ENCODE data around the gene NMNAT1.
"Not testable (repeated sequence)": the region's sequence is repeated elsewhere in the genome, so short reads cannot be mapped to it uniquely, and the experiment has no call there.

NMNAT1 gene

DNA sequence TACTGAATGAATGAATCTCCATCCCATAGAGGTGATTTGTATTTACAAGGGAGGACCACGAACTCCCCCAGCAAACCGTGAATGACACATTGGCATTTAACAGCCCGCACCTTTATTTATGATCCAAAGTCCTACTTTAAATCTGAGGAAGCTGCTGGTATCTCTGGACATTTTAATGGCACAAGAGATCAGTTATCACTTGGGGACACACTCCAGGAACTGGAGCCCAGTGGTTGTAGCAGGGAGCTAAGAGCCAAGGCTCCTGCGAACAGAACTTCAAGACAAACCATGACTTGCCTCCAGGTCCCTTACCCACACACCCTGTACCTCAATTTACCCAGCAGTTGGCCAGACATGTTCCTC, 34.4 kb upstream of the NMNAT1 start:
- no peaks in the 10 kb centered on the region for H3K9me3 ChIP-seq (ENCODE audit: low read length)
- H3K4me3 ChIP-seq (ENCODE audit: low read depth in 1 of 2, low read length in 2 of 2), result peak overlapping the region in 1 of 2 donors; percentile 65
- H3K9ac ChIP-seq (ENCODE audit: low read length), result peak overlapping the region; percentile 84
- no peaks in the 10 kb centered on the region for H3K36me3 ChIP-seq (ENCODE audit: insufficient read depth, low read length)
- H3K27ac ChIP-seq (ENCODE audit: low read depth, low read length), result no peak overlapping the region
- H3K27me3 ChIP-seq (ENCODE audit: control insufficient read depth in 1 of 2, insufficient read depth in 2 of 2, low read length in 2 of 2), result no peaks in the 10 kb centered on the region
- H3K4me1 ChIP-seq (ENCODE audit: insufficient read depth, low read length), result peaks cover 9% of the 10 kb centered on the region

- Histone ChIP-seq H3K4me3 (ENCODE audit: low read depth in 1 of 2, low read length in 2 of 2) (peak overlapping the region; percentile 65 to 66), H3K36me3 (ENCODE audit: insufficient read depth, low read length) (no peaks in the 10 kb centered on the region), H3K4me1 (ENCODE audit: insufficient read depth, low read length) (peaks cover 9% of the 10 kb centered on the region), H3K27me3 (ENCODE audit: control insufficient read depth in 1 of 2, insufficient read depth in 2 of 2, low read length in 2 of 2) (no peaks in the 10 kb centered on the region), H3K27ac (ENCODE audit: low read depth, low read length) (peak overlapping the region; percentile 3), H3K9ac (ENCODE audit: low read length) (peak overlapping the region; percentile 84), H3K9me3 (ENCODE audit: low read length) (no peaks in the 10 kb centered on the region)
Observed at GRCh38 chr1:9909234-9910046, 33.8 kb upstream of the NMNAT1 start.

- peaks cover 9% of the 10 kb centered on the region for H3K4me1 ChIP-seq (ENCODE audit: insufficient read depth, low read length)
- no peaks in the 10 kb centered on the region for H3K36me3 ChIP-seq (ENCODE audit: insufficient read depth, low read length)
- H3K9ac ChIP-seq (ENCODE audit: low read length), result peak within 1 kb of the TSS; percentile 84
- H3K27ac ChIP-seq (ENCODE audit: low read depth, low read length), result peak within 1 kb of the TSS; percentile 73
- peak within 1 kb of the TSS; percentile 66 to 75 for H3K4me3 ChIP-seq (ENCODE audit: low read depth in 1 of 2, low read length in 2 of 2)
- H3K9me3 ChIP-seq (ENCODE audit: low read length), result no peaks in the 10 kb centered on the region
- H3K27me3 ChIP-seq (ENCODE audit: control insufficient read depth in 1 of 2, insufficient read depth in 2 of 2, low read length in 2 of 2), result no peaks in the 10 kb centered on the region
Observed at GRCh38 chr1:9910076-9910422, 33.2 kb upstream of the NMNAT1 start, which contains the start of gene CTNNBIP1. TSS of gene CTNNBIP1 (minus strand) at chr1:9910269. CDS start at chr1:9872064, 38,205 bp downstream.

GRCh38 chr1:9910423-9911178, 32.7 kb upstream of the NMNAT1 start:
- peaks cover 9% of the 10 kb centered on the region for H3K4me1 ChIP-seq (ENCODE audit: insufficient read depth, low read length)
- H3K9me3 ChIP-seq (ENCODE audit: low read length), result no peaks in the 10 kb centered on the region
- peak overlapping the region; percentile 28 to 75 for H3K4me3 ChIP-seq (ENCODE audit: low read depth in 1 of 2, low read length in 2 of 2)
- no peaks in the 10 kb centered on the region for H3K36me3 ChIP-seq (ENCODE audit: insufficient read depth, low read length)
- peak overlapping the region; percentile 79 for H3K9ac ChIP-seq (ENCODE audit: low read length)
- H3K27me3 ChIP-seq (ENCODE audit: control insufficient read depth in 1 of 2, insufficient read depth in 2 of 2, low read length in 2 of 2), result no peaks in the 10 kb centered on the region
- peak overlapping the region; percentile 73 for H3K27ac ChIP-seq (ENCODE audit: low read depth, low read length)

DNA sequence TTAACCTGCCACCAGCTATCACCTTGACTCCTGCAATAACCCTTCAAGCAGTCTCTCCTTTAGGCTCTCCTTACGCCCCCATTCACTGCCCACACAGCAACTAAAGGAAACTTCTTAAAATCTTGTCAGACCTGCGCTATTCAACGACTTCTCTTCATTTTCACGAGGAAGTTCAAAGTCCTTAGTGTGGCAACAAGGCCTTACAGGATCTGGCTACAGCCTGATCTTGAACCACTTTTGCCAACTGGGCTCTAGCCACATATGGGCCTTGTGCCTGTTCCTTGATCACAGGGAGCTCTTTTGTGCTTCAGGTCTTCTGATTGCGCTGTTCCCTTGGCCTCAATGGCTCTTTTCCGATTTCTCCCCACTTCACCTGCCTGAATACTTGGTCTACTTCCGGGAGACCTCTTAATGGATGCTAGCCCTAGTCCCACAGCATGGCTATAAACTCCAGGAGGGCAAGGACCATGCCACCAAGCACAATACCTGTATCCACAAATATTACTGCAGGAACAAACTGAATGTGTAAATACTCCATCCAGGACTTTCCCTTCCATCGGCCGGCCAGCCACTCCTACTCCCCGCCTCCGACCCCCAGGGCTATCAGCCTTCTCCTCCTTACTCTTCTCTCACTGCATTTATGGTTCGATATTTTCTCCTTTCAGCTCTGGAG, 30.9 kb upstream of the NMNAT1 start:
- no peaks in the 10 kb centered on the region for H3K36me3 ChIP-seq (ENCODE audit: insufficient read depth, low read length)
- no peak overlapping the region for H3K27ac ChIP-seq (ENCODE audit: low read depth, low read length)
- H3K27me3 ChIP-seq (ENCODE audit: control insufficient read depth in 1 of 2, insufficient read depth in 2 of 2, low read length in 2 of 2), result no peaks in the 10 kb centered on the region
- H3K4me3 ChIP-seq (ENCODE audit: low read depth in 1 of 2, low read length in 2 of 2), result no peak overlapping the region
- peaks cover 9% of the 10 kb centered on the region for H3K4me1 ChIP-seq (ENCODE audit: insufficient read depth, low read length)
- no peaks in the 10 kb centered on the region for H3K9me3 ChIP-seq (ENCODE audit: low read length)
- no peak overlapping the region for H3K9ac ChIP-seq (ENCODE audit: low read length)

GRCh38 chr1:9914610-9914937, 28.7 kb upstream of the NMNAT1 start:
- no peaks in the 10 kb centered on the region for H3K27me3 ChIP-seq (ENCODE audit: control insufficient read depth in 1 of 2, insufficient read depth in 2 of 2, low read length in 2 of 2)
- no peaks in the 10 kb centered on the region for H3K9me3 ChIP-seq (ENCODE audit: low read length)
- no peak overlapping the region for H3K9ac ChIP-seq (ENCODE audit: low read length)
- no peaks in the 10 kb centered on the region for H3K4me1 ChIP-seq (ENCODE audit: insufficient read depth, low read length)
- H3K27ac ChIP-seq (ENCODE audit: low read depth, low read length), result no peak overlapping the region
- H3K4me3 ChIP-seq (ENCODE audit: low read depth in 1 of 2, low read length in 2 of 2), result no peak overlapping the region
- no peaks in the 10 kb centered on the region for H3K36me3 ChIP-seq (ENCODE audit: insufficient read depth, low read length)

DNA sequence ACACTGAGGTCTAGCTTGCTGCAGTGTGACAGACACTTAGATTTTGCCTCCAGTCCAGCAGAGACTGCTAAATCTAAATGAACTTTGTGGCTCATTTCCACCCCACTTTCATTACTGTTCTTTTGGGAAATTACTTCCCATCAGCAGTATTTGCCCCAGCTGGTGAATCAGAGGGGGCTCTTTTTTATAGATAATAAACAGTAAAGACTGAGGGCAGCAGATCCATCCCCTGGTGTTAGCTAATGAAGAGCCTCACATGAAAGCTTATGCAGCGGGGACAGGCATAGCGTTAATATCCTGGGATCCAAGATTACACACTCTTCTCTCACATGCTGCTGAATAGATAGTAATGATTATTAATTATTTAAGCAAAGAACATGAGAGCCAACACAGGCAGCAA, 26.8 kb upstream of the NMNAT1 start:
- H3K9me3 ChIP-seq (ENCODE audit: low read length), result no peaks in the 10 kb centered on the region
- no peak overlapping the region for H3K27ac ChIP-seq (ENCODE audit: low read depth, low read length)
- H3K9ac ChIP-seq (ENCODE audit: low read length), result no peak overlapping the region
- H3K4me1 ChIP-seq (ENCODE audit: insufficient read depth, low read length), result no peaks in the 10 kb centered on the region
- no peaks in the 10 kb centered on the region for H3K36me3 ChIP-seq (ENCODE audit: insufficient read depth, low read length)
- no peaks in the 10 kb centered on the region for H3K27me3 ChIP-seq (ENCODE audit: control insufficient read depth in 1 of 2, insufficient read depth in 2 of 2, low read length in 2 of 2)
- no peak overlapping the region for H3K4me3 ChIP-seq (ENCODE audit: low read depth in 1 of 2, low read length in 2 of 2)

- H3K4me3 ChIP-seq (ENCODE audit: low read depth in 1 of 2, low read length in 2 of 2); H3K9me3 ChIP-seq (ENCODE audit: low read length); H3K9ac ChIP-seq (ENCODE audit: low read length); H3K4me1 ChIP-seq (ENCODE audit: insufficient read depth, low read length); H3K36me3 ChIP-seq (ENCODE audit: insufficient read depth, low read length); H3K27ac ChIP-seq (ENCODE audit: low read depth, low read length); H3K27me3 ChIP-seq (ENCODE audit: control insufficient read depth in 1 of 2, insufficient read depth in 2 of 2, low read length in 2 of 2): not testable (repeated sequence)
Observed at GRCh38 chr1:9917495-9917894, 25.8 kb upstream of the NMNAT1 start.

GRCh38 chr1:9917901-9918300, 25.4 kb upstream of the NMNAT1 start:
- no peak overlapping the region for H3K4me3 ChIP-seq (ENCODE audit: low read depth in 1 of 2, low read length in 2 of 2)
- no peaks in the 10 kb centered on the region for H3K36me3 ChIP-seq (ENCODE audit: insufficient read depth, low read length)
- no peak overlapping the region for H3K27ac ChIP-seq (ENCODE audit: low read depth, low read length)
- no peaks in the 10 kb centered on the region for H3K4me1 ChIP-seq (ENCODE audit: insufficient read depth, low read length)
- H3K9me3 ChIP-seq (ENCODE audit: low read length), result no peaks in the 10 kb centered on the region
- H3K27me3 ChIP-seq (ENCODE audit: control insufficient read depth in 1 of 2, insufficient read depth in 2 of 2, low read length in 2 of 2), result no peaks in the 10 kb centered on the region
- H3K9ac ChIP-seq (ENCODE audit: low read length), result no peak overlapping the region

DNA sequence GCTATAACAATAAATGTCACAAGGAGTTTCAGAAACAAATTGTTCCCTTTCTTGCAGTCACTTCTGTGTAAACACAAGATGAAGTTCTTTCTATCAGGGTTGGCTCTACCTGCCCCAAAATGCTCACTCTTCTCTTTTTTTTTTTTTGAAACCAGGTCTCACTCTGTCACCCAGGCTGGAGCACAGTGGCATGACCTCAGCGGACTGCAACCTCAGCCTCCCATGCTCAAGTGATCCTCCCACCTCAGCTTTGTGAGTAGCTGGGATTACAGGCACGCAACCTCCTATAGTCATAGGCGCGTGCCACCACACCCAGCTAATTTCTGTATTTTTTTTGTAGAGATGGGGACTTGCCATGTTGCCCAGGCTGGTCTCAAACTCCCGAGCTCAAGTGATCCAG, 22.7 kb upstream of the NMNAT1 start:
- no peak overlapping the region for H3K9ac ChIP-seq (ENCODE audit: low read length)
- H3K27me3 ChIP-seq (ENCODE audit: control insufficient read depth in 1 of 2, insufficient read depth in 2 of 2, low read length in 2 of 2), result no peaks in the 10 kb centered on the region
- H3K9me3 ChIP-seq (ENCODE audit: low read length), result no peaks in the 10 kb centered on the region
- no peaks in the 10 kb centered on the region for H3K4me1 ChIP-seq (ENCODE audit: insufficient read depth, low read length)
- H3K27ac ChIP-seq (ENCODE audit: low read depth, low read length), result no peak overlapping the region
- no peak overlapping the region for H3K4me3 ChIP-seq (ENCODE audit: low read depth in 1 of 2, low read length in 2 of 2)
- no peaks in the 10 kb centered on the region for H3K36me3 ChIP-seq (ENCODE audit: insufficient read depth, low read length)

DNA sequence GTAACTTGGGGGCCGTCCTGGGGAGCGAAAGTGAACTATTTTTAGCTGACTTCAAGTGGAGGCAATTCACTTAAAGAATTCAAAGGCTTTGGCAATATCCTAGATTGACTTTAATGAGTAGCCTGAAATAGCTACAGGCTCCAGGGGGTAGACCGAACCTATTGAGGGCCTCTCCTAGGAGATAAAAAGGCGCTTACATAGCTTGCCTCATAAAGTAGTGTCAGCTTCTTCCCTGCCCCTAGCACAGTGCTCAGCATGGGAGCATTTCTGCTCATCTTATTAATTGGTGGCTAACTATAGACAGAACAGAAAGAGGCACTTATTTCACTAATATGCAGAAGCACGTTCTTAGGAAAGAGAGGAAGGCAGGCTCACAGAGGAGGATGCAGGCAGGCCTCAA, 20.9 kb upstream of the NMNAT1 start:
- Histone ChIP-seq H3K9me3 (ENCODE audit: low read length) (no peaks in the 10 kb centered on the region), H3K4me1 (ENCODE audit: insufficient read depth, low read length) (no peaks in the 10 kb centered on the region), H3K9ac (ENCODE audit: low read length) (no peak overlapping the region), H3K4me3 (ENCODE audit: low read depth in 1 of 2, low read length in 2 of 2) (no peak overlapping the region), H3K36me3 (ENCODE audit: insufficient read depth, low read length) (no peaks in the 10 kb centered on the region), H3K27me3 (ENCODE audit: control insufficient read depth in 1 of 2, insufficient read depth in 2 of 2, low read length in 2 of 2) (no peaks in the 10 kb centered on the region), H3K27ac (ENCODE audit: low read depth, low read length) (no peak overlapping the region)
